Fibroblast of skin of left biceps (primary cell): ENCODE results near the gene FIGNL2.
A peak's percentile ranks its signal among the peaks of the same experiment; 100 is the strongest.
"Not testable (repeated sequence)": the region's sequence is repeated elsewhere in the genome, so short reads cannot be mapped to it uniquely, and the experiment has no call there.

ENCODE experiments used
- DNase-seq, 2 experiments: peaks; one replicate each; pipeline ENCODE4 v3.0.0-alpha.2; 2013; ENCODE audit warnings: low read depth in 2 of 2

Gene FIGNL2

GRCh38 chr12:51848326-51848727 is at the start of gene FIGNL2:
Gene FIGNL2, minus strand, starts transcription at chr12:51848718. Its CDS starts 26,305 bp downstream, at chr12:51822413.
- no peak for DNase-seq

GRCh38 chr12:51897181-51897580 is 48.7 kb upstream of the FIGNL2 start:
- no peak for DNase-seq

- no peak for DNase-seq
Observed at GRCh38 chr12:51896236-51896635, 47.7 kb upstream of the FIGNL2 start.

- no peak for DNase-seq
Observed at GRCh38 chr12:51895378-51896135, 47.0 kb upstream of the FIGNL2 start.

- DNase-seq, result no peak
Observed at GRCh38 chr12:51893786-51894185, 45.3 kb upstream of the FIGNL2 start.

GRCh38 chr12:51891843-51892242 is 43.3 kb upstream of the FIGNL2 start:
- DNase-seq, result no peak

GRCh38 chr12:51890511-51891171 is 42.1 kb upstream of the FIGNL2 start:
- DNase-seq, result no peak

- DNase-seq, result no peak
Observed at GRCh38 chr12:51890133-51890464, 41.6 kb upstream of the FIGNL2 start.

- no peak for DNase-seq
Observed at GRCh38 chr12:51889216-51890132, 41.0 kb upstream of the FIGNL2 start.

- no peak for DNase-seq
Observed at GRCh38 chr12:51888316-51889215, 40.0 kb upstream of the FIGNL2 start.

- no peak for DNase-seq
Observed at GRCh38 chr12:51887476-51888315, 39.2 kb upstream of the FIGNL2 start, which contains the start of gene ANKRD33. Gene ANKRD33, plus strand, starts transcription at chr12:51888103. Its CDS starts 84 bp downstream, at chr12:51888187.

- peak; percentile 81 to 83 for DNase-seq
Observed at GRCh38 chr12:51886021-51886710, 37.6 kb upstream of the FIGNL2 start.

GRCh38 chr12:51885294-51886020 is 36.9 kb upstream of the FIGNL2 start:
- not testable (repeated sequence) for DNase-seq

- DNase-seq, result no peak
Observed at GRCh38 chr12:51884676-51885229, 36.2 kb upstream of the FIGNL2 start.

- no peak for DNase-seq
Observed at GRCh38 chr12:51883998-51884675, 35.6 kb upstream of the FIGNL2 start.

- no peak for DNase-seq
Observed at GRCh38 chr12:51883295-51883694, 34.8 kb upstream of the FIGNL2 start.

- DNase-seq, result no peak
Observed at GRCh38 chr12:51879102-51879501, 30.6 kb upstream of the FIGNL2 start.

GRCh38 chr12:51874486-51874885 is 26.0 kb upstream of the FIGNL2 start:
- DNase-seq, result no peak
